Mesenchymal stem cell (in vitro differentiated cells and primary cell): ENCODE results near the gene IARS2.
"Not testable (repeated sequence)": the region's sequence is repeated elsewhere in the genome, so short reads cannot be mapped to it uniquely, and the experiment has no call there.

Experiments used
- DNase-seq: peaks from one replicate; pipeline ENCODE4 v3.0.0-alpha.2; 2013
- H2AFZ ChIP-seq: one replicate; pipeline ENCODE4 v1.6.1; 2013; ENCODE audit warnings: low read depth, mild to moderate bottlenecking, control low read depth, inconsistent platforms, low read length, moderate library complexity
- H2AK5ac ChIP-seq: 2 replicates; pipeline ENCODE4 v1.6.1; 2013; ENCODE audit warnings: low read length, moderate library complexity, mild to moderate bottlenecking, inconsistent platforms; ENCODE audit not compliant: severe bottlenecking
- H2BK120ac ChIP-seq: one replicate; pipeline ENCODE4 v1.6.1; 2013; ENCODE audit warnings: low read depth, mild to moderate bottlenecking, inconsistent platforms, low read length, moderate library complexity
- H2BK12ac ChIP-seq, 2 experiments: one replicate each; pipeline ENCODE4 v1.6.1; 2013; ENCODE audit warnings: inconsistent platforms in 2 of 2, low read length in 2 of 2, mild to moderate bottlenecking in 2 of 2, moderate library complexity in 2 of 2, control low read depth in 1 of 2
- H2BK15ac ChIP-seq: one replicate; pipeline ENCODE4 v1.6.1; 2013; ENCODE audit warnings: mild to moderate bottlenecking, low read depth, inconsistent platforms; ENCODE audit not compliant: poor library complexity, severe bottlenecking
- H2BK5ac ChIP-seq: 2 replicates; pipeline ENCODE4 v1.6.1; 2013; ENCODE audit warnings: low read depth, mild to moderate bottlenecking, low read length, control low read depth, inconsistent platforms; ENCODE audit not compliant: poor library complexity, severe bottlenecking
- H3K14ac ChIP-seq, 2 experiments: one replicate each; pipeline ENCODE4 v1.6.1; 2013; ENCODE audit warnings: inconsistent platforms in 2 of 2, low read length in 2 of 2, control low read depth in 1 of 2, mild to moderate bottlenecking in 1 of 2, moderate library complexity in 1 of 2
- H3K18ac ChIP-seq, 2 experiments: one replicate each; pipeline ENCODE4 v1.6.1; 2013; ENCODE audit warnings: inconsistent platforms in 2 of 2, low read length in 2 of 2, control low read depth in 1 of 2, low read depth in 1 of 2, mild to moderate bottlenecking in 1 of 2
- H3K23ac ChIP-seq, 2 experiments: one replicate each; pipeline ENCODE4 v1.6.1; 2013; ENCODE audit warnings: inconsistent platforms in 2 of 2, low read length in 2 of 2, mild to moderate bottlenecking in 2 of 2, moderate library complexity in 2 of 2, control low read depth in 1 of 2
- H3K27ac ChIP-seq: 2 replicates; pipeline ENCODE4 v1.5.1; 2013; ENCODE audit warnings: mild to moderate bottlenecking, moderate library complexity, low read length, control low read depth, inconsistent platforms; ENCODE audit not compliant: poor library complexity, severe bottlenecking
- H3K27me3 ChIP-seq, 2 experiments: 2 replicates each; pipeline versions ENCODE4 v1.6.1 to v1.7.0; 2013; ENCODE audit warnings: low read length in 2 of 2, mild to moderate bottlenecking in 2 of 2, moderate library complexity in 2 of 2, control low read depth in 1 of 2, inconsistent platforms in 1 of 2; ENCODE audit not compliant: control insufficient read depth in 1 of 2, insufficient read depth in 1 of 2
- H3K36me3 ChIP-seq, 2 experiments: 2 replicates each; pipeline versions ENCODE4 v1.6.1 to v1.7.0; 2013; ENCODE audit warnings: low read length in 2 of 2, control low read depth in 1 of 2, inconsistent platforms in 1 of 2, low read depth in 1 of 2, mild to moderate bottlenecking in 1 of 2; ENCODE audit not compliant: insufficient read depth in 2 of 2, control insufficient read depth in 1 of 2
- H3K4ac ChIP-seq, 2 experiments: one replicate each; pipeline ENCODE4 v1.6.1; 2013; ENCODE audit warnings: inconsistent platforms in 2 of 2, low read length in 2 of 2, mild to moderate bottlenecking in 2 of 2, moderate library complexity in 2 of 2, control low read depth in 1 of 2, low read depth in 1 of 2
- H3K4me1 ChIP-seq: 2 replicates; pipeline ENCODE4 v1.6.1; 2013; ENCODE audit warnings: low read depth, low read length, control low read depth; ENCODE audit not compliant: control insufficient read depth, insufficient read depth
- H3K4me2 ChIP-seq: 2 replicates; pipeline ENCODE4 v1.6.1; 2013; ENCODE audit warnings: low read length, mild to moderate bottlenecking, inconsistent platforms; ENCODE audit not compliant: poor library complexity, severe bottlenecking
- H3K4me3 ChIP-seq, 2 experiments: 2 replicates each; pipeline versions ENCODE4 v1.5.1 to v1.7.0; 2013; ENCODE audit warnings: low read length in 2 of 2, mild to moderate bottlenecking in 2 of 2, control low read depth in 1 of 2, low read depth in 1 of 2; ENCODE audit not compliant: insufficient read depth in 1 of 2
- H3K79me1 ChIP-seq: replicated peaks from 2 replicates; pipeline ENCODE4 v1.6.1; 2013; ENCODE audit warnings: mild to moderate bottlenecking, control low read depth, low read length, inconsistent platforms; ENCODE audit not compliant: poor library complexity, severe bottlenecking
- H3K9ac ChIP-seq: 2 replicates; pipeline ENCODE4 v1.7.0; 2013; ENCODE audit warnings: mild to moderate bottlenecking, low read length, moderate library complexity
- H3K9me3 ChIP-seq: 2 replicates; pipeline ENCODE4 v1.7.0; 2013; ENCODE audit warnings: mild to moderate bottlenecking, low read length; ENCODE audit not compliant: control insufficient read depth
- H4K8ac ChIP-seq: one replicate; pipeline ENCODE4 v1.6.1; 2013; ENCODE audit warnings: inconsistent platforms, mild to moderate bottlenecking, low read length, moderate library complexity
- H4K91ac ChIP-seq: one replicate; pipeline ENCODE4 v1.6.1; 2013; ENCODE audit warnings: mild to moderate bottlenecking, low read length, inconsistent platforms
- WGBS: methylation state at CpG from one replicate; pipeline ENCODE4 v1.1.7; 2013; ENCODE audit warnings: mixed read lengths; 5-methylcytosine and 5-hydroxymethylcytosine counted together

The IARS2 gene

DNA sequence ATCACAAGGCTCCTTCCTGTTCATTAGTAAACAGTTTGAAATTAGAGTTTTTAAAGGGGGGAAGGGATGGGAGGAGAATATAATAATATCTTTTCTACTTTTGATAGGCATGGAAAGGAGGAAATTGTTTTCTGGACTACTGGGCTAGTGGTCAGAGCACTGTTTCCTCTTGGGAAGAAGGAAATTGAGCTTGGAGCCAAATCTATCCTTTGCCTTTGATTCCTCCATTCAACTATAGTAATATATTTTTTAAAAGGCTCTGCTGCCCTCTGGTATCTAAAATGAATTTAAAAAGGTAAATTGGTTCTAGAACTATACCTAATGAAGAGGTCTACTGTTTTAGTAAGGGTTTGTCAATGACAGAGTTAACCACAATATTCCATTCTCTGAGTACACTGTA, 5.9 kb downstream of the IARS2 start:
- H3K27me3 ChIP-seq: no peaks in the 10 kb centered on the region
- peaks cover 5% of the 10 kb centered on the region for H3K4me1 ChIP-seq
- H3K4me3 ChIP-seq: no peak overlapping the region
- no peak overlapping the region for H4K8ac ChIP-seq
- H3K79me1 ChIP-seq: peaks cover 17% of the 10 kb centered on the region
- H4K91ac ChIP-seq: no peak overlapping the region
- no peak overlapping the region for H2BK15ac ChIP-seq
- no peak overlapping the region for H3K4me2 ChIP-seq
- no peak overlapping the region for H2BK120ac ChIP-seq
- no peak overlapping the region for H3K18ac ChIP-seq
- H3K36me3 ChIP-seq: peaks cover 32 to 85% of the 10 kb centered on the region in 2 experiments
- no peak overlapping the region for H3K14ac ChIP-seq
- H3K4ac ChIP-seq: no peak overlapping the region
- no peak overlapping the region for H3K27ac ChIP-seq
- H3K9me3 ChIP-seq: no peaks in the 10 kb centered on the region
- H2BK5ac ChIP-seq: no peak overlapping the region
- H3K23ac ChIP-seq: no peak overlapping the region
- H2AFZ ChIP-seq: no peak overlapping the region
- H3K9ac ChIP-seq: no peak overlapping the region
- H2BK12ac ChIP-seq: no peak overlapping the region
- DNase-seq: no peak
- no peak overlapping the region for H2AK5ac ChIP-seq

- DNase-seq, H3K4me1 ChIP-seq, H3K79me1 ChIP-seq, H3K9me3 ChIP-seq, H3K4me2 ChIP-seq, H3K9ac ChIP-seq, H2AFZ ChIP-seq, H2BK120ac ChIP-seq, H2BK5ac ChIP-seq, H2BK15ac ChIP-seq, H2BK12ac ChIP-seq, H4K91ac ChIP-seq, H3K27me3 ChIP-seq, H3K14ac ChIP-seq, H3K4ac ChIP-seq, H3K4me3 ChIP-seq, H2AK5ac ChIP-seq, H4K8ac ChIP-seq, H3K18ac ChIP-seq, H3K23ac ChIP-seq, H3K27ac ChIP-seq: not testable (repeated sequence)
- H3K36me3 ChIP-seq: peaks cover 28 to 86% of the 10 kb centered on the region in 2 experiments
- 92% methylated on average over 6 of the region's 6 CpGs for WGBS
Measured at GRCh38 chr1:220110473-220110872, 16.5 kb downstream of the IARS2 start.

- WGBS: 93% methylated on average over 3 of the region's 4 CpGs
- H3K9ac ChIP-seq, H2AFZ ChIP-seq, DNase-seq, H3K23ac ChIP-seq, H4K91ac ChIP-seq, H2BK5ac ChIP-seq, H4K8ac ChIP-seq, H3K9me3 ChIP-seq, H2BK120ac ChIP-seq, H3K18ac ChIP-seq, H2AK5ac ChIP-seq, H3K14ac ChIP-seq, H3K27ac ChIP-seq, H3K4ac ChIP-seq, H3K4me2 ChIP-seq, H2BK12ac ChIP-seq, H3K4me3 ChIP-seq, H3K4me1 ChIP-seq, H2BK15ac ChIP-seq, H3K27me3 ChIP-seq: not testable (repeated sequence)
- Histone ChIP-seq H3K79me1 (peaks cover 16% of the 10 kb centered on the region), H3K36me3 (peaks cover 33 to 83% of the 10 kb centered on the region in 2 experiments)
Measured at GRCh38 chr1:220112600-220112999, 18.7 kb downstream of the IARS2 start.

GRCh38 chr1:220113136-220113695, 19.3 kb downstream of the IARS2 start:
- Histone ChIP-seq H4K8ac (no peak overlapping the region), H2BK15ac (no peak overlapping the region), H2BK12ac (no peak overlapping the region), H4K91ac (no peak overlapping the region), H3K4ac (no peak overlapping the region), H2BK5ac (no peak overlapping the region), H2AK5ac (no peak overlapping the region), H3K9ac (no peak overlapping the region), H2AFZ (no peak overlapping the region), H3K4me1 (no peaks in the 10 kb centered on the region), H3K79me1 (peaks cover 15% of the 10 kb centered on the region), H3K9me3 (no peaks in the 10 kb centered on the region), H2BK120ac (no peak overlapping the region), H3K4me3 (no peak overlapping the region), H3K27me3 (no peaks in the 10 kb centered on the region), H3K23ac (no peak overlapping the region), H3K4me2 (no peak overlapping the region), H3K27ac (no peak overlapping the region), H3K14ac (no peak overlapping the region), H3K18ac (no peak overlapping the region), H3K36me3 (peaks cover 27 to 85% of the 10 kb centered on the region in 2 experiments)
- 89% methylated on average over 4 of the region's 5 CpGs for WGBS
- peak; percentile 37 for DNase-seq
